ENCODE data around the gene DDX41. TPM values are rescaled to one million over a fixed set of nuclear protein-coding genes. Genes with fewer than 3 reads are reported as not detected.

Gene DDX41
- total and polyA plus RNA-seq, 10 of the 15 experiments (the other 5 are each of a cell fraction or from before 2014, with no cell fraction given), result 32.7 to 215 (median 93.6) TPM

GRCh38 chr5:177472460-177473442, 44.0 kb downstream of the DDX41 start (continued):
- TF ChIP-seq IKZF1 (conservative IDR thresholded peaks at IDR 0.05), result 0 out of 2 replicates have a peak, but pooled peaks have one; percentile 20
- peak; percentile 51; the same call in 1 of the 2 replicates for TF ChIP-seq NBN (IDR thresholded peaks at IDR 0.05)
- 0 out of 2 replicates have a peak, but pooled peaks have one; percentile 39 for TF ChIP-seq TCF12 (IDR thresholded peaks at IDR 0.05; ENCODE audit: low read depth, low read length)
- TF ChIP-seq, protein P1, sequence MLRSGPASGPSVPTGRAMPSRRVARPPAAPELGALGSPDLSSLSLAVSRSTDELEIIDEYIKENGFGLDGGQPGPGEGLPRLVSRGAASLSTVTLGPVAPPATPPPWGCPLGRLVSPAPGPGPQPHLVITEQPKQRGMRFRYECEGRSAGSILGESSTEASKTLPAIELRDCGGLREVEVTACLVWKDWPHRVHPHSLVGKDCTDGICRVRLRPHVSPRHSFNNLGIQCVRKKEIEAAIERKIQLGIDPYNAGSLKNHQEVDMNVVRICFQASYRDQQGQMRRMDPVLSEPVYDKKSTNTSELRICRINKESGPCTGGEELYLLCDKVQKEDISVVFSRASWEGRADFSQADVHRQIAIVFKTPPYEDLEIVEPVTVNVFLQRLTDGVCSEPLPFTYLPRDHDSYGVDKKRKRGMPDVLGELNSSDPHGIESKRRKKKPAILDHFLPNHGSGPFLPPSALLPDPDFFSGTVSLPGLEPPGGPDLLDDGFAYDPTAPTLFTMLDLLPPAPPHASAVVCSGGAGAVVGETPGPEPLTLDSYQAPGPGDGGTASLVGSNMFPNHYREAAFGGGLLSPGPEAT (IDR thresholded peaks at IDR 0.05; ENCODE audit: low read depth), result 0 out of 2 replicates have a peak, but pooled peaks have one; percentile 18
- peak; percentile 7; the same call in 1 of the 2 replicates for TF ChIP-seq SMARCA5 (IDR thresholded peaks at IDR 0.05)
- no peak; the same call in 1 of the 2 replicates for TF ChIP-seq CREM (IDR thresholded peaks at IDR 0.05; ENCODE audit: low read depth)
- TF ChIP-seq NR2F1 (conservative IDR thresholded peaks at IDR 0.05), result peak; percentile 50; the same call in 1 of the 2 replicates

GRCh38 chr5:177471610-177472356, 45.0 kb downstream of the DDX41 start:
- in situ Hi-C loops (cut with MboI) (no loop called here), intact Hi-C loops (cut with micrococcal nuclease; ENCODE audit: unreplicated experiment) (no loop called here)
- no peaks in the 10 kb centered on the region for H3K27me3 ChIP-seq (replicated peaks in 1 of 2; ENCODE audit: control insufficient read depth in 2 of 2, insufficient read depth in 2 of 2, low read length in 1 of 2)
- RAD21 ChIA-PET (ENCODE audit: unreplicated experiment), result interaction anchor here (0.9 to 2.0 kb wide), 5 partner anchors 16 to 81 kb away, joined by 3 to 7 read pairs (median 5); partner anchors contain the start of gene PDLIM7
- peaks cover 12% of the 10 kb centered on the region for H3K4me1 ChIP-seq (ENCODE audit: control insufficient read depth, insufficient read depth, low read length)
- peak overlapping the region; percentile 46 for H3K4me3 ChIP-seq
- CTCF ChIA-PET, result interaction anchor here (0.9 to 2.4 kb wide), 7 partner anchors 12 to 81 kb away, joined by 3 to 13 read pairs (median 3); no protein-coding TSS in a partner anchor
- no peak overlapping the region for H2AFZ ChIP-seq (ENCODE audit: control insufficient read depth, low read depth, low read length)
- FAIRE-seq, result no peak
- H4K20me1 ChIP-seq (ENCODE audit: control insufficient read depth, insufficient read depth), result no peaks in the 10 kb centered on the region
- SMC1A ChIA-PET (ENCODE audit: uncharacterized antibody, unreplicated experiment), result interaction anchor here (0.8 to 1.2 kb wide), 2 partner anchors 26 to 30 kb away, joined by 3 read pairs; partner anchors contain the start of gene PDLIM7
- no peak for ATAC-seq
- peak overlapping the region; percentile 89 for H3K4me2 ChIP-seq (ENCODE audit: control insufficient read depth, insufficient read depth)
- no peak overlapping the region for H3K27ac ChIP-seq (ENCODE audit: control insufficient read depth, insufficient read depth)
- no peak for DNase-seq (ENCODE audit: low read depth, low spot score)
- POLR2A ChIA-PET, result interaction anchor here (0.6 to 1.6 kb wide), 6 partner anchors 9 to 37 kb away, joined by 3 to 6 read pairs (median 3); partner anchors contain the start of gene DOK3
- H3K9me3 ChIP-seq (replicated peaks; ENCODE audit: control insufficient read depth, insufficient read depth, low read length), result no peaks in the 10 kb centered on the region
- no peaks in the 10 kb centered on the region for H3K36me3 ChIP-seq (ENCODE audit: control insufficient read depth in 2 of 2, insufficient read depth in 2 of 2, low read length in 1 of 2)
- H3K79me2 ChIP-seq (ENCODE audit: control insufficient read depth, insufficient read depth, low read length), result peaks cover 4% of the 10 kb centered on the region; the same call in 1 of the 2 replicates
- peak overlapping the region; percentile 61 for H3K9ac ChIP-seq (ENCODE audit: control insufficient read depth, insufficient read depth, low read length)
- BruUV-seq (replicated peaks), result no TSS peak
- 86% methylated on average over 11 of the region's 14 CpGs for WGBS (ENCODE audit: insufficient coverage, insufficient replicate concordance, low lambda C conversion rate, missing lambda C conversion rate)
- TF ChIP-seq ETV6 (conservative IDR thresholded peaks at IDR 0.05 in 1 of 2, IDR thresholded peaks at IDR 0.05 in 1 of 2; ENCODE audit: borderline replicate concordance in 1 of 2, low read depth in 1 of 2) (no peak), ATF7 (IDR thresholded peaks at IDR 0.05; ENCODE audit: low read depth) (no peak), TCF12 (IDR thresholded peaks at IDR 0.05; ENCODE audit: low read depth, low read length) (no peak), IKZF2 (IDR thresholded peaks at IDR 0.05) (no peak), SIN3A (IDR thresholded peaks at IDR 0.05; ENCODE audit: low read depth, low read length) (no peak), FOXM1 (IDR thresholded peaks at IDR 0.05; ENCODE audit: low read depth, low read length) (no peak), MYB (IDR thresholded peaks at IDR 0.05; ENCODE audit: borderline replicate concordance, low read depth, low read length) (no peak), SP1 (IDR thresholded peaks at IDR 0.05; ENCODE audit: low read depth, low read length) (no peak), CHD4 (IDR thresholded peaks at IDR 0.05) (no peak), GATAD2B (conservative IDR thresholded peaks at IDR 0.05; ENCODE audit: low read depth) (no peak), HCFC1 (IDR thresholded peaks at IDR 0.05; ENCODE audit: low read length) (no peak), ATF2 (IDR thresholded peaks at IDR 0.05; ENCODE audit: low read length) (no peak)

Data from GM12878 (cell line).